Measurements from ENCODE around the gene NAALADL2.

DNA sequence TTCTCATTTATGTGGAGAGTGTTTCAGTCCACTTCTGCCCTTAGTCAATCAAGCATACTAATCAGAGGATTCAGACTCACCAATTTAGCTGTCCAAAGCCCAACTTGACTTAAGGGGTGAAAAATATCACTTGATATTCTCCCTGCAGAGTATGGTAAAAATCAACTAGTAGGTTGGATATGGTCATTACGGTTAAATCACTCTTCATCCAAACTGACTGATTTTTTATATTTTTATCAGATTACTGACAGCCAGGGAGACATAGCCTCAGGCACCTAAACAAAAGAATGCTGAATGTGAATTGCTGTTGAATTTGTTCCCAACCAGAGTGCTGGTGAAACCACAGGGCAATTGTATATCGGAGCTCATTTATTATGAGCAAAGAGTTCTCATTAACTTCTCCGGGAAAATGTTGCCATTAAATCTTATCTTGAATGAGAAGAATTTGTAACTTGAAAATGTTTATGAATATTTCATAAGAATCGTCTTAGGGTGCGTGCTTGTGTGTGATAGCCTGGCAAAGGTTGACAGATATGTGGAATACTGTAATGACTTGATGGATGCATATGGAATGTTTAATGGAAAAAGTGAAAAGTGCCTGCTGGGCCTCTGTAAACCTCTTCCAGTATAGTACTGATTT, 411.2 kb downstream of the NAALADL2 start:
- TF ChIP-seq, protein P1, sequence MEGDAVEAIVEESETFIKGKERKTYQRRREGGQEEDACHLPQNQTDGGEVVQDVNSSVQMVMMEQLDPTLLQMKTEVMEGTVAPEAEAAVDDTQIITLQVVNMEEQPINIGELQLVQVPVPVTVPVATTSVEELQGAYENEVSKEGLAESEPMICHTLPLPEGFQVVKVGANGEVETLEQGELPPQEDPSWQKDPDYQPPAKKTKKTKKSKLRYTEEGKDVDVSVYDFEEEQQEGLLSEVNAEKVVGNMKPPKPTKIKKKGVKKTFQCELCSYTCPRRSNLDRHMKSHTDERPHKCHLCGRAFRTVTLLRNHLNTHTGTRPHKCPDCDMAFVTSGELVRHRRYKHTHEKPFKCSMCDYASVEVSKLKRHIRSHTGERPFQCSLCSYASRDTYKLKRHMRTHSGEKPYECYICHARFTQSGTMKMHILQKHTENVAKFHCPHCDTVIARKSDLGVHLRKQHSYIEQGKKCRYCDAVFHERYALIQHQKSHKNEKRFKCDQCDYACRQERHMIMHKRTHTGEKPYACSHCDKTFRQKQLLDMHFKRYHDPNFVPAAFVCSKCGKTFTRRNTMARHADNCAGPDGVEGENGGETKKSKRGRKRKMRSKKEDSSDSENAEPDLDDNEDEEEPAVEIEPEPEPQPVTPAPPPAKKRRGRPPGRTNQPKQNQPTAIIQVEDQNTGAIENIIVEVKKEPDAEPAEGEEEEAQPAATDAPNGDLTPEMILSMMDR (IDR thresholded peaks at IDR 0.05; ENCODE audit: extremely low read depth in 1 of 2, insufficient read depth in 1 of 2, low read depth in 1 of 2, low read length in 2 of 2), result no peak
- TF ChIP-seq MAX (IDR thresholded peaks at IDR 0.05; ENCODE audit: insufficient read depth, insufficient read length) (no peak), POLR2A (IDR thresholded peaks at IDR 0.05; ENCODE audit: low read depth, low read length) (no peak), EZH2 (IDR thresholded peaks at IDR 0.05; ENCODE audit: borderline replicate concordance, low read depth, low read length, severe bottlenecking) (no peak), FOS (IDR thresholded peaks at IDR 0.05; ENCODE audit: borderline replicate concordance, insufficient read depth, low read length) (no peak), POLR2AphosphoS5 (IDR thresholded peaks at IDR 0.05; ENCODE audit: insufficient read depth, low read depth, low read length) (no peak), GATA2 (IDR thresholded peaks at IDR 0.05; ENCODE audit: insufficient read depth, insufficient read length, low read depth, low read length) (no peak), MYC (IDR thresholded peaks at IDR 0.05; ENCODE audit: low read depth, low read length) (no peak)

All from endothelial cell of umbilical vein (primary cell).